ENCODE measurements around the gene HEPN1. TPM values are rescaled to one million over a fixed set of nuclear protein-coding genes. Genes with fewer than 3 reads are reported as not detected.

The HEPN1 gene
- polyA plus RNA-seq, 3 donors = 0.91 to 1.9 (median 1.1) TPM

DNA sequence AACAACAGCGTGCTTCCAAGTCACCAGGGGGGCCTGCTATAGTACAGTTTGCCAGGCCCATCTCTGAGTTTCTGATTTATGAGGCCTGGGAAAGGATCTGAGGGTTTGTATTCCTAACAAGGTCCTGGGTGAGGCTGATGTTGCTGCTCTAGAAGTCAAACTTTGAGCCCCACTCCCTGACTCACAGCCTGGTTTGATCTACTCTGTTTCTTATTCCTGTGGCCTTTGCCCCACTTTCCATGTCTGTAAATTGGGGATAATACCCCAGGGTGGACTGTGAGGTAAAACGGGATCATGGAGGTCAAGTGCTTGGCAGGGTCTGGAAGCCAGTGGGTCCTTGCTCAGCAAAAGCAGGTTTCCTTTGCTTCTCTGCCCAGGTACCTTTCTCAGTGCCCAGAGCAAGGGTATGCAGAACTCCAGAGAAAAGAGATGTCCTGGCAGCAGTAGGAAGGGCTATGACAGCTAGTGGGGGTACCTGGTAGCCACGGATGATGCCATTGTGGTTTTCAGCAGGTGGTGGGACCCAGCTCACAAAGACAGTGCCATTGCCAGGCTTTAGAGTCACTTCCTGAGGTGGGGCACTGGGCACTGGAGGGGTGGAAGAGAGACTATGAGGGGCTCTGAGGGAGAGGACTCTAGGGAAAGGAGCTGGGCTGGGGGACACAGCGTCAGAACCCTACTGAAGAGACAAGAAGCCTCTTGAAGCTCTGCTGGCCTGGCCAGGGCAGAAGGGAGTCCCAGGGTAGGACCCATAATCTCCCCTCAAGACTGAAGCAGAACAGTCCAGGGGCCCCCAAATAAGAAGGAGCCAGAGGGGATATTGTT lies 24.2 kb upstream of the HEPN1 start:
- DNase-seq (ENCODE audit: extremely low read depth in 1 of 11, low read depth in 9 of 11, low spot score in 4 of 11) = no peak

DNA sequence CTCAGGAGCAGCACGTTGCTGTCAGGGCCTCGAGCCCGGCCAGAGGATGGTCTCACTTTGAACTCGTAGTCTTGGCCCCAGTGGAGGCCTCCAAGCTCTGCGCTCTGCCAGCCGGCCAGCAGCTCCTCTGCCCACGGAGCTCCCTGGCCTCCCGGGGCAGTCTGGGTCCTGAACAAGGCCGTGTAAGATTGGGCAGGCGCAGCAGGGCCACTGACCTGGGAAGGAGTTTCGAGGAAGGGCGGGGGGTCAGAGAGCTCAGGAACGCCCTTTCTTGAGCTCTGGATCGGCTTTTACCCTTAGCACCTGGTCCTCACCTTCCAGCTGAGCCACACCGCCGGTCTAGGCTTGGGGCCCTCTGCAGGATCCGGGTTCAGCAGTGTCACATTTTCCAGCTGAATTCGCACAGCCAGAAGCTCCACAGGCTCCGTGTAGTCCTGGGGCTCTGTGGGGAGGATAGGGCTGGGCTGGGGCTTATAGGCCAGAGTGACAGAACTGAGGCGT lies 23.5 kb upstream of the HEPN1 start:
- no peak for DNase-seq (ENCODE audit: extremely low read depth in 1 of 11, low read depth in 9 of 11, low spot score in 4 of 11)

GRCh38 chr11:124896071-124896750 lies 22.8 kb upstream of the HEPN1 start:
- DNase-seq (ENCODE audit: extremely low read depth in 1 of 11, low read depth in 9 of 11, low spot score in 4 of 11) = no peak

DNA sequence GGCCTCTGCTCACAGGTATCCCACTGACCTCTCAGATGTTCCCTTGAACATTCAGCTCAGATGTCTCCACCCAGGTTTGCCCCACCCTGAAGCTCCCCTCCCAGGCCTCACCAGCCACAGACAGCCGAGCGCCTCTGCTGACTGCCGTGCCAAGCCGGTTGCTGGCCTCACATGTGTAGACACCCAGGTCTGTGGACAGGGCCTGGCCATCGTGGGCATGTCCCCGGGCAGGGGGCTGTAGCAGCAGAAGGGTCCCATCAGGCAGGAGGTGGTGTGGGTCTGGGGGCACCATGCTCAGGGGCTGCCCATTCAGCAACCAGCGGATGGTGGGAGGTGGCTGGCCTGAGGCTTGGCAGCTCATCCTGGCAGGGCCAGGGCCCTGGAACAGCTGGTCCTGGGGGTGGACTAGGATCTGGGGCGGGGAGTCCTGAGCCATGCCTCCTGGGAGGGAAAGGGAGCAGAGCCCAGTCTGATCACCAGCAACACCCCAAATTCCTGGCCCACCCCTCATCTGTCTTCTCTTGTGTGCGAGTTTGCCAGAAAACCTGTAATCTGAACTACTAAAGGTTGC lies 22.1 kb upstream of the HEPN1 start:
- DNase-seq (ENCODE audit: extremely low read depth in 1 of 11, low read depth in 9 of 11, low spot score in 4 of 11) = no peak

DNA sequence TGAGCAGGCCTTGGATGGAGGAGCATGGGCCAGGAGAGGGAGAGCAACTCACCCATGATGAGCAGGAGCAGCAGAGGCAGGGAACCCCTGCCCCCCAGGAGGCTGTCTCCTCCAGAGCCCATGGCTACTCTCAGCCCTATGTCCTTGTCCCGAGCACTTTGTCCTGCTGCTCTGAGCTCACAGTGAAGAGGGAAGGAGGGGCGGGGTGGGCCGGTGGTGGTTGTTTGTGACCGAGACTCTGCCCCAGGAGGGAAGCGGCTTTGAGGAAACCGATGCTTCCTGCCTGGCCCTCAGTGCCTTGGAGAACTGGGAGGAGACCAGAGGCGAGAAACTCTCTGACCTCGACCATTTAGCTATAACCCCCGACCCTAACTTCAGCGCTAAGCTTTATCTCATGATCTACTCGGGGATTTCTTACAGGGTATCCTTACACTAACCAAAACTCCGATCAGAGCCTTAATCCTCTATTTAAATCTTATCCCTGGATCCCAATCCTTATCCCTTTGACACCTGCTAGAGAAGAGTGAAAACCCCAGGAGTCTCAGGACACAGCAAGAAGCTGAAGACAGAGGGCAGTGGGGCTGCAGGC lies 21.3 kb upstream of the HEPN1 start, which contains the start of gene ROBO4:
ROBO4 (minus strand) TSS at position 192 of the 589 bp plus-strand sequence; CDS start at position 122, 70 bp downstream.
- DNase-seq (ENCODE audit: extremely low read depth in 1 of 11, low read depth in 9 of 11, low spot score in 4 of 11) = no peak

DNA sequence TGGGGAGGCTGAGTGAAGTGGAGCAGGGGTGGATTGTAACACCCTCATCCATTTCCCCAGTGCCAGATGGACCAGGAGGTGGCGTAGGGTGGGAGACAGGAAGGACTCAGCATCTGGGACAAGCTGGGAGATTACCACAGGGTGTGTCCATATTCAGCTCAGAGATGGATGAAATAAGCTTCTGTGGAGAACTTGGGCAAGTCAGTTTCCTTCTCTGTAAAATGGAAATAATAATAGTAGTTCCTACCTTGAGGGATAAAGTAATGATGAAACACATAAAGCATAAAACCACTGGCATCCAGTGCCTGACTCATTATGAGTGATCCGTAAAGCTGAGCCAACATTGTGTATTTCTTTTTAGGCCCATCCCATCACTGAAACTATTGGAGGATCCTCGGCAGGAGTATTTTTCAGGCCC lies 20.8 kb upstream of the HEPN1 start:
- no peak for DNase-seq (ENCODE audit: extremely low read depth in 1 of 11, low read depth in 9 of 11, low spot score in 4 of 11)

GRCh38 chr11:124898711-124899110 lies 20.3 kb upstream of the HEPN1 start:
- no peak for DNase-seq (ENCODE audit: extremely low read depth in 1 of 11, low read depth in 9 of 11, low spot score in 4 of 11)

- DNase-seq (ENCODE audit: extremely low read depth in 1 of 11, low read depth in 9 of 11, low spot score in 4 of 11) = no peak
Measured at GRCh38 chr11:124899383-124900145, 19.5 kb upstream of the HEPN1 start.

- no peak for DNase-seq (ENCODE audit: extremely low read depth in 1 of 11, low read depth in 9 of 11, low spot score in 4 of 11)
Measured at GRCh38 chr11:124900464-124900863, 18.6 kb upstream of the HEPN1 start.

- no peak for DNase-seq (ENCODE audit: extremely low read depth in 1 of 11, low read depth in 9 of 11, low spot score in 4 of 11)
Measured at GRCh38 chr11:124902616-124903015, 16.4 kb upstream of the HEPN1 start.

DNA sequence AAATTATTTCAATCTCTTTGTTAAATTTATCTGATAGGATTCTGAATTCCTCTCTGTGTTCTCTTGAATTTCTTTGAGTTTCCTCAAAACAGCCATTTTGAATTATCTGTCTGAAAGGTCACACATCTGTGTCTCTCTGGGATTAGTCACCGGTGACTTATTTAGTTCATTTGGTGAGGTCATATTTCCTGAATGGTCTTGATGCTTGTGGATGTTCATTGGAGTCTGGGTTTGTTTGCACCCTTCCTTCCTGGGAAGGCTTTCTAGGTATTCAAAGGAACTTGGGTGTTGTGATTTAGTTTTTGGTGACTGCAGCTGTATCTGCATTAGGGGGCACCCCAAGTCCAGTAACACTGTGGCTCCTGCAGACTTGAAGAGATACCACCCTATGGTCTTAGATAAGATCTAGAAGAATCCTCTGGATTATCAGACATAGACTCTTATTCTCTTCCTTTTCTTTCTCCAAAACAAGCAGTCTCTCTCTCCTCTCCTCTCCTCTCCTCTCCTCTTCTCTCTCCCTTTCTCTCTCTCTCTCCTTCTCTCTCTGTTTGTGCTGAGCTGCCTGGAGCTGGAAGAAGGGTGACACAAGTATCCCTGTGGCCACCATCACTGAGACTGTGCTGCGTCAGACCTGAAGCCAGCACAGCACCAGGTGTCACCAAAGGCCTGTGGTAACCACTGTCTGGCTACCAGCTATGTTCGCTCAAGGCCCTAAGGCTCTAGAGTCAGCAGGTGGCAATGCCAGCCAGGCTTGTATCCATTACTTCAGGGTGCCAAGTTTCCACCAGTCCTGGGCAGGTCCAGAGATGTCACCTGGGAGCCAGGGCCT lies 3.3 kb upstream of the HEPN1 start:
- DNase-seq (ENCODE audit: extremely low read depth in 1 of 11, low read depth in 9 of 11, low spot score in 4 of 11) = no peak

- DNase-seq (ENCODE audit: extremely low read depth in 1 of 11, low read depth in 9 of 11, low spot score in 4 of 11) = no peak
Measured at GRCh38 chr11:124916370-124916710, 2.7 kb upstream of the HEPN1 start.

DNA sequence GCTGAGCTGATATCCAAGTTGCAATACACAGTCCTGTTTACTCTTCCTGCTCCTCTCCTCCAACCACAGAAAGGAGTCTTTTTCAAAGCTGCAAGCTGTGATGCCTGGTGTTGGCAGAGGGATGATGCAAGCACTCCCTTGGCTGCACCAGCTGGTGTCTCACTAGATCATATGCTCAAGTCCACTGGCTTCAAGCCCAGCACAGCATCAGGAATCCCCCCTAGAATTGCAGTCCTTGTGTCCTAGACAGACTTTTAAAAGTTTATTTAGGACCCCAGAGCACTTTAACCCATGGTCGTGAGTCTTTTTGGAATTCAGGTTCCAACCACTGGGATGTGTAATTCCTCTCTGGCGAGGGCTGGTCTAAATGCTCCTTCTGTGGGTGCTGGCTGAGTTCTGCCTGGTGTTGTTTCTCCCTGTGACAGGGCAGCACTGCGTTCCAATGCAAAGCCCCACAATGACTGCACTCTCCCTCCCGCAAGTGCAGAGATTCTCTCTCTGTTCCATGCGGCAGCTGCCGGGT lies 1.9 kb upstream of the HEPN1 start:
- no peak for DNase-seq (ENCODE audit: extremely low read depth in 1 of 11, low read depth in 9 of 11, low spot score in 4 of 11)

- no peak for DNase-seq (ENCODE audit: extremely low read depth in 1 of 11, low read depth in 9 of 11, low spot score in 4 of 11)
Measured at GRCh38 chr11:124919898-124920297, 848 bp downstream of the HEPN1 start.

- DNase-seq (ENCODE audit: extremely low read depth in 1 of 11, low read depth in 9 of 11, low spot score in 4 of 11) = no peak
Measured at GRCh38 chr11:124920356-124920755, 1.3 kb downstream of the HEPN1 start.

- peak; percentile 63 to 84 (median 79) for DNase-seq (ENCODE audit: extremely low read depth in 1 of 11, low read depth in 9 of 11, low spot score in 4 of 11)
Measured at GRCh38 chr11:124920870-124921609, 2.0 kb downstream of the HEPN1 start.

DNA sequence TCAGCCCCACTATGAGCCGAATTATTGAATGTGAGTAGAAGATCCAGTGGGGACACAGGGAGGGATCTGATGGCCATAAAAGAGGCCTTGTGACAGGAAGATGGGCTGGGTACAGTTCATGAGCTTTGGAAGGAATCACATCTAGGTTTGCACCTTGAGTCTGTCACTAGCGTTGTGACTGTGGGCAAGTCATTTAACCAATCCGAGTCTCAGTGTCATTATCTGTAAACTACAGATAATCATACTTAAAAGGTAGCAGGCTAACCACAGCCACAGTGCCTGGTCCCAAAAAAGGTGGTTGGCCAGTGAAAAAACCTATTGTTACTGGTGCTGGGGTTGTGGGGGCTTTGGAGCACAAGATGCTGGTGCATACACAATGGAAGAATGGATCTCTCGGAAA lies 3.8 kb downstream of the HEPN1 start:
- DNase-seq (ENCODE audit: extremely low read depth in 1 of 11, low read depth in 9 of 11, low spot score in 4 of 11) = no peak
